Left lung (tissue), 10 donors: ENCODE data around the gene COL11A2. TPM values are rescaled to one million over a fixed set of nuclear protein-coding genes. Genes with fewer than 3 reads are reported as not detected.
A peak's percentile ranks its signal among the peaks of the same experiment; 100 is the strongest.

Source experiments
- ATAC-seq: fragments of 200-7000 bp; cut with Tn5 transposase; one replicate; pipeline ENCODE4 v1.9.1; 2020; ENCODE audit warnings: moderate library complexity
- DNase-seq, 4 donors: peaks; one replicate each; pipeline ENCODE4 v3.0.0-alpha.2; 2013 to 2020
- H3K27ac ChIP-seq, 2 donors: fragments of 200-600 bp; sonication (generic) in 1 of 2; one replicate each; pipeline versions ENCODE4 v1.5.0 to v1.8.0; 2020 to 2021
- H3K27me3 ChIP-seq, 2 donors: fragments of 200-600 bp; sonication (generic) in 1 of 2; one replicate each; pipeline versions ENCODE4 v1.5.0 to v1.8.0; 2020 to 2021
- H3K36me3 ChIP-seq, 2 donors: fragments of 200-600 bp; sonication (generic) in 1 of 2; one replicate each; pipeline versions ENCODE4 v1.5.0 to v1.8.0; 2020 to 2021
- H3K4me1 ChIP-seq, 2 donors: fragments of 200-600 bp; one replicate each; pipeline ENCODE4 v1.8.0; 2021
- H3K4me3 ChIP-seq, 2 donors: fragments of 200-600 bp; sonication (generic) in 1 of 2; one replicate each; pipeline versions ENCODE4 v1.5.0 to v1.8.0; 2020 to 2021; ENCODE audit warnings: mild to moderate bottlenecking in 1 of 2
- H3K9me3 ChIP-seq, 2 donors: fragments of 200-600 bp; sonication (generic) in 1 of 2; one replicate each; pipeline versions ENCODE4 v1.5.0 to v1.8.0; 2020 to 2021
- intact Hi-C, 2 donors: fragments of 100-400 bp; cut with DNase I; formaldehyde crosslinking; loops; one replicate each; pipeline versions ENCODE4 v1.11.2 to v1.14.2; 2022
- polyA plus RNA-seq, 6 donors: library from polyadenylated mRNA; unstranded; fragments of 120-200 nt; gene quantifications; one replicate each; pipeline ENCODE4 v1.2.1, GENCODE V29; 2013; ENCODE audit not compliant: insufficient read length in 6 of 6
- total RNA-seq, 2 donors: library from RNA; stranded (reverse); fragmentation: NEBNext Ultra II Directional; extraction: Animal tissue kit (Norgen Biotek cat#: 25700); gene quantifications; one replicate each; pipeline ENCODE4 v1.2.1, GENCODE V29; 2021
- TF ChIP-seq, protein P1 (sequence below), 2 donors: fragments of 200-600 bp; sonication (generic) in 1 of 2; IDR thresholded peaks; one replicate each; pipeline versions ENCODE4 v1.5.0 to v1.8.0; 2021; ENCODE audit warnings: antibody characterized with exemption in 2 of 2
- donor health status: DM: no; HTN: yes; CAD: no.
- donor health status: DM: no; HTN: no; CAD: no.

The COL11A2 gene
- total and polyA plus RNA-seq, 8 donors = 0.45 to 9.5 (median 3.6) TPM

DNA sequence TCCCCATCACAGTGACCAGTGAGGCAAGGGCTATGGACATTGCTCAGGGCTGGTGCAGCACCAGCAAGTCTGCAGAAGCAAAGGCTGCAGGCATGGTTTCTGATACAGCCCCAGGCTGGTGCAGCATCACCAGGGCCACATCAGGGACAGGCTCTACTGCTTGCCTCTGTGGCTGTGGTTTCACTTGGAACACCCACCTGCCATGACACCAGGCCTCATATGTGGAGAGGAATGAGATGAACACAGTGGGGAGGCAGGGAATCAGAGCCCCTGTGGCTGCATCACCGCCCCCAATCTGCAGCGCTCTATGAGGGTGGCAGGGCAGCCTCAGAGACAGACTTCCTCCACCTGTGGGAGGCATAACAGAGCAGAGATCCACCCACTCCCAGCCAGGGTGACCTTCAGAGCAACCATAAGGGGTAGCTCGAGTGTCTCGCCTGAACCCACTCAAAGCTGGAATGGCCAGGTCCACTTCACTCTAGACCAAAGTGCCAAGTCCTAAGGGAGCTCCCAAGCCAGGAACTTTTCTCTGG is 23.9 kb upstream of the COL11A2 start:
- Histone ChIP-seq H3K27me3 (peaks cover 0 to 28% of the 10 kb centered on the region in 2 donors), H3K36me3 (peaks cover 0 to 13% of the 10 kb centered on the region in 2 donors), H3K9me3 (no peaks in the 10 kb centered on the region), H3K27ac (no peak overlapping the region), H3K4me1 (peaks cover 5 to 19% of the 10 kb centered on the region in 2 donors), H3K4me3 (no peak overlapping the region)
- DNase-seq (no peak), ATAC-seq (no peak)
- intact Hi-C loops = no loop called here
- TF ChIP-seq, protein P1, sequence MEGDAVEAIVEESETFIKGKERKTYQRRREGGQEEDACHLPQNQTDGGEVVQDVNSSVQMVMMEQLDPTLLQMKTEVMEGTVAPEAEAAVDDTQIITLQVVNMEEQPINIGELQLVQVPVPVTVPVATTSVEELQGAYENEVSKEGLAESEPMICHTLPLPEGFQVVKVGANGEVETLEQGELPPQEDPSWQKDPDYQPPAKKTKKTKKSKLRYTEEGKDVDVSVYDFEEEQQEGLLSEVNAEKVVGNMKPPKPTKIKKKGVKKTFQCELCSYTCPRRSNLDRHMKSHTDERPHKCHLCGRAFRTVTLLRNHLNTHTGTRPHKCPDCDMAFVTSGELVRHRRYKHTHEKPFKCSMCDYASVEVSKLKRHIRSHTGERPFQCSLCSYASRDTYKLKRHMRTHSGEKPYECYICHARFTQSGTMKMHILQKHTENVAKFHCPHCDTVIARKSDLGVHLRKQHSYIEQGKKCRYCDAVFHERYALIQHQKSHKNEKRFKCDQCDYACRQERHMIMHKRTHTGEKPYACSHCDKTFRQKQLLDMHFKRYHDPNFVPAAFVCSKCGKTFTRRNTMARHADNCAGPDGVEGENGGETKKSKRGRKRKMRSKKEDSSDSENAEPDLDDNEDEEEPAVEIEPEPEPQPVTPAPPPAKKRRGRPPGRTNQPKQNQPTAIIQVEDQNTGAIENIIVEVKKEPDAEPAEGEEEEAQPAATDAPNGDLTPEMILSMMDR (IDR thresholded peaks at IDR 0.05) = no peak

GRCh38 chr6:33215271-33216116 is 23.2 kb upstream of the COL11A2 start:
- Histone ChIP-seq H3K4me1 (peaks cover 5 to 19% of the 10 kb centered on the region in 2 donors), H3K9me3 (no peaks in the 10 kb centered on the region), H3K27ac (no peak overlapping the region), H3K36me3 (peaks cover 0 to 20% of the 10 kb centered on the region in 2 donors), H3K4me3 (no peak overlapping the region), H3K27me3 (peaks cover 0 to 21% of the 10 kb centered on the region in 2 donors)
- DNase-seq (peak in 1 of 4 donors; percentile 41), ATAC-seq (no peak)
- TF ChIP-seq, protein P1 (IDR thresholded peaks at IDR 0.05) = no peak
- intact Hi-C loops = no loop called here

GRCh38 chr6:33213989-33214335 is 21.7 kb upstream of the COL11A2 start:
- H3K27ac ChIP-seq = no peak overlapping the region
- ATAC-seq = no peak

GRCh38 chr6:33213166-33213988 is 21.1 kb upstream of the COL11A2 start:
- intact Hi-C loops = no loop called here

More at GRCh38 chr6:33213989-33214335, 21.7 kb upstream of the COL11A2 start:
- H3K4me1 ChIP-seq = peaks cover 5 to 28% of the 10 kb centered on the region in 2 donors
- DNase-seq = no peak
- H3K4me3 ChIP-seq = peak overlapping the region; percentile 35
- peaks cover 0 to 31% of the 10 kb centered on the region in 2 donors for H3K36me3 ChIP-seq
- peaks cover 0 to 18% of the 10 kb centered on the region in 2 donors for H3K27me3 ChIP-seq
- TF ChIP-seq, protein P1 (IDR thresholded peaks at IDR 0.05) = no peak
- intact Hi-C loops = no loop called here
- no peaks in the 10 kb centered on the region for H3K9me3 ChIP-seq

More at GRCh38 chr6:33213166-33213988, 21.1 kb upstream of the COL11A2 start:
- TF ChIP-seq, protein P1 (IDR thresholded peaks at IDR 0.05) = no peak
- Histone ChIP-seq H3K9me3 (no peaks in the 10 kb centered on the region), H3K27ac (no peak overlapping the region), H3K27me3 (peaks cover 0 to 18% of the 10 kb centered on the region in 2 donors), H3K4me3 (peak overlapping the region; percentile 35), H3K4me1 (peaks cover 9 to 32% of the 10 kb centered on the region in 2 donors), H3K36me3 (peaks cover 0 to 31% of the 10 kb centered on the region in 2 donors)
- DNase-seq (no peak), ATAC-seq (peak; percentile 48)
